IPS-20b (cell line): Measurements from ENCODE around the gene CALD1.

ENCODE experiments used
- H3K27ac ChIP-seq: one replicate; pipeline ENCODE4 v1.5.1; 2013; ENCODE audit warnings: low read length
- H3K27me3 ChIP-seq: 2 replicates; pipeline ENCODE4 v1.6.1; 2013; ENCODE audit warnings: mild to moderate bottlenecking, low read length, inconsistent platforms; ENCODE audit not compliant: insufficient read depth
- H3K36me3 ChIP-seq: 2 replicates; pipeline ENCODE4 v1.6.1; 2013; ENCODE audit warnings: low read depth, mild to moderate bottlenecking, inconsistent platforms, low read length, moderate library complexity; ENCODE audit not compliant: insufficient read depth
- H3K4me1 ChIP-seq: 2 replicates; pipeline ENCODE4 v1.6.1; 2013; ENCODE audit warnings: mild to moderate bottlenecking, control low read depth, inconsistent platforms, low read length, moderate library complexity; ENCODE audit not compliant: insufficient read depth
- H3K4me3 ChIP-seq: 2 replicates; pipeline ENCODE4 v1.5.1; 2013; ENCODE audit warnings: mild to moderate bottlenecking, low read length, inconsistent platforms
- H3K9ac ChIP-seq: 2 replicates; pipeline ENCODE4 v1.6.1; 2013; ENCODE audit warnings: low read depth, mild to moderate bottlenecking, inconsistent platforms, low read length, moderate library complexity
- H3K9me3 ChIP-seq: 2 replicates; pipeline ENCODE4 v1.6.1; 2013; ENCODE audit warnings: mild to moderate bottlenecking, low read depth, low read length, inconsistent platforms; ENCODE audit not compliant: insufficient read depth

The CALD1 gene

DNA sequence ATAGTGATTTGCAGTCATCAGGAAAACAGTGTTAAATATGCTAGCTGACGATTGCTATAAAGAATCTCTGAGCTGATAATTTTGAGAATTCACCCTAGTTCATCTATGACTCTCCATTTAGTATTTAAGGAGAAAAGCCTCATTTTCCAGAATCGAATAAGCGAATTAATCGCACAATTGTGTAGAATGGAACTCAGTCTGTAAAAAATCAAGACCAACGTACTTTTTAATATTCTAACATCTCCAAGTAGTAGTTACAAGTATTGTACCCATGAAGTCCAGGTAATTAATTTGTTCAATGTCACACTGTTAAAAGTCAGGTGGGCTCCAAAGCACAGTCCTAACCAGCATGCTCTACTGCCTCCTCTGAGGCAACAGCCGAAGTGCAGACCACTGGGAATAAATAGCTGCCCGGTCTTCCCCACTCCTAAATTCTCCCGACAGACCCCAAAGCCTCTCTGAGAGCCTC is 206.5 kb downstream of the CALD1 start:
- Histone ChIP-seq H3K36me3 (peaks cover 12% of the 10 kb centered on the region), H3K4me3 (peak overlapping the region; percentile 86), H3K27ac (no peak overlapping the region), H3K9me3 (no peaks in the 10 kb centered on the region), H3K4me1 (no peaks in the 10 kb centered on the region), H3K27me3 (no peaks in the 10 kb centered on the region), H3K9ac (peak overlapping the region; percentile 85; the same call in 1 of the 2 replicates)

- H3K4me3 ChIP-seq = peak within 1 kb of the TSS; percentile 86
- peaks cover 12% of the 10 kb centered on the region for H3K36me3 ChIP-seq
- no peaks in the 10 kb centered on the region for H3K9me3 ChIP-seq
- 0 out of 2 replicates have a peak, but pooled peaks cover 3% of the 10 kb centered on the region for H3K4me1 ChIP-seq
- H3K9ac ChIP-seq = peak within 1 kb of the TSS; percentile 85
- peak within 1 kb of the TSS; percentile 68 for H3K27ac ChIP-seq
- no peaks in the 10 kb centered on the region for H3K27me3 ChIP-seq
Observed at GRCh38 chr7:134986363-134987251, 207.2 kb downstream of the CALD1 start, which contains the start of gene AGBL3. TSS of gene AGBL3 (plus strand) at chr7:134986508. CDS start at chr7:134987934, 1,426 bp downstream.

GRCh38 chr7:134988161-134988560 is 208.7 kb downstream of the CALD1 start:
- Histone ChIP-seq H3K9ac (no peak overlapping the region), H3K9me3 (no peaks in the 10 kb centered on the region), H3K4me3 (0 out of 2 replicates have a peak overlapping the region, but pooled peaks have one; percentile 86), H3K36me3 (peaks cover 17% of the 10 kb centered on the region), H3K4me1 (0 out of 2 replicates have a peak, but pooled peaks cover 3% of the 10 kb centered on the region), H3K27me3 (no peaks in the 10 kb centered on the region), H3K27ac (no peak overlapping the region)

DNA sequence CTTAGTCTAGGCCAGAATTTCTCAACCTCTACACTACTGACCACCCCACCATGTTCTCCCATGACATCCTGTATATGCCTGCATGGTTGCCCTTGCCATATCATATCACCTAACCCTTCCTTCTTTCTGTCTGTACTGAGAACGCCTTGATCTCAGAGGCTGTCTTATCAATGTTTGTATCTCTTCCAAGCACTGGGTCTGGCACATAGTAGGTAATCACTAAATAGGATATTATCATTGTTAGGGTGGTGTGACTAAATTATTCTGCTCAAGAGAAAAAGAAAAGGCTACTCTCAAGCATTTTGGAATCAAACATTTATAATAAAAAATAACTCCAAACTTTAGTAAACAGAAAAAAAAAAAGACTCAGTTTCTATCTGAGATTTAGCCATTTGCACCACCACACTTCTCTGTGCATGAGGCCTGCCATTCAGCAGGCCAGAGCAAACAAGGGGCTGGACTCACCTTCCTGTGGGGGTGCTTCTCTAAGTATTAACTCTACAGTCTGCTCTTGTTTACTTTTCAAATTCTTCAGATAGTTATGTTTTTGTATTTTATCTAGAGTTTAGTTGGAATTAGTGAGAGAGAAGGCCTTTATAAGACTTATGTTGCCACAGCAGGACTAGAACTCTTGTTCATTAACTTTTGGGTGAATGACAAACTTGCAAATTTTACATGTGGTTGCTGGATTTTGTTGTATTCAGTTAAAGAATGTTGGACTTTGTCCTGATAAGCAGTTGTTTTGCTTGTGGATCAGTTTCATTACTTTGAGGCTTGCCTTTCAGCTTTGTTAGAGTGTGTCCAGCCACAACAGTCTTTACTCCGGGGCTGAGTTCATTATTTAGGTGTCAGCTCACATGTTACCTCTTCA is 212.3 kb downstream of the CALD1 start:
- 0 out of 2 replicates have a peak, but pooled peaks cover 3% of the 10 kb centered on the region for H3K4me1 ChIP-seq

DNA sequence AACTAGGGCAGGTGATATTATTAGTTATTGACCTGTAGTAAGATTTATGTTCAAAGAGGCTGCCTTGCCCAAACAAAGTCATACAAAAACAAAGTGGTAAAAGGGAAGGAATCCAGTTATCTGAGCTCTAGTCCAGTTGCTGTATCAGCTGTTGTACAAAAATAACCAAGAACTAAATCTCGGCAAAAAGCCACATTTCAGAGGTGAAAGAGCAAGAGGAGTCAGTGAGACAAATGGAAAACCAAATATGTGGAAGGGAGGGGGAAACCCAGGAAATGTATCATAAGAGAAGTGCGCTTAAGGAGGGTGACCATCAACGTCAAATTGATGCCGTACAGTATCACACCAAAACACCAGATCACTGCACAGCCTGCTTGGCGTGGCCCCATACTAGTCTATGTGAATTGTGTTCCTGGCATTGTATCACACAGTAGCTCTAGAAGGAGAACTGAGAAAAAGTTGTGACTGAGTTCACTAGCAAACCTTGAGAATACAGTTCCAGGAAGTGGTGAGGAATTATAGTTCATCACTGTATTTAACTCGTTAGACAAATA is 213.3 kb downstream of the CALD1 start:
- Histone ChIP-seq H3K27me3 (no peaks in the 10 kb centered on the region), H3K9ac (no peak overlapping the region), H3K9me3 (no peaks in the 10 kb centered on the region), H3K4me1 (0 out of 2 replicates have a peak, but pooled peaks cover 3% of the 10 kb centered on the region), H3K27ac (no peak overlapping the region), H3K36me3 (peaks cover 48% of the 10 kb centered on the region), H3K4me3 (no peak overlapping the region)

More for the DNA sequence above, 212.3 kb downstream of the CALD1 start:
- no peak overlapping the region for H3K27ac ChIP-seq
- H3K9ac ChIP-seq = no peak overlapping the region
- H3K9me3 ChIP-seq = no peaks in the 10 kb centered on the region
- H3K36me3 ChIP-seq = peaks cover 45% of the 10 kb centered on the region
- H3K4me3 ChIP-seq = no peak overlapping the region
- H3K27me3 ChIP-seq = no peaks in the 10 kb centered on the region

DNA sequence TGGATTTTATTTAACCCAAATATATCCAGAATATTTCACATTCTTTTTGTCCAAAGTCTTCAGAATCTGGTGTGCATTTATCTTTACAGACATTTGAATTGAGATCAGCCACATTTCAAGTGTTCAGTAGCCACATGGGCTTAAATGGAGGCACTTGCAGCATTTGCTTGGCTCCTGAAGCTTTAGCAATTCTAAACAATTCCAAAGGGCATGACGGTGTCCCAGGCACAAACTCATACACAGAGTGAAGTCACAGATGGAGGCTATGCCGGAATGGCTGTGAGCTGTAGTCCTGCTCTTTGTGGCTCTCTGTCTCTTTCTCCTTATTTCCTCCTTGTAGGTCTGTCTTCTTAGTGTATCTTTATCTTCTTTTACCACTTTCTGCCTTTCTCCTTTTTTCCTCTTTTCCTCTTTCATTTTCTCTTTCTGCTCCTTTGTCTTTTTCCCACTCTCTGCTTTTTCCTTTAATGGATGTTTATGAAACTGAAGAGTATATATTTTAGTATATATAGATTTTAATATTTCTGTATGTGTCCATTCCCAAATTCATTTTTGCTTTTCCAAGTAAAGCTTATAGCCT is 214.5 kb downstream of the CALD1 start:
- H3K9ac ChIP-seq = no peak overlapping the region
- no peak overlapping the region for H3K4me3 ChIP-seq
- H3K9me3 ChIP-seq = no peaks in the 10 kb centered on the region
- peaks cover 48% of the 10 kb centered on the region for H3K36me3 ChIP-seq
- H3K4me1 ChIP-seq = 0 out of 2 replicates have a peak, but pooled peaks cover 3% of the 10 kb centered on the region
- H3K27me3 ChIP-seq = no peaks in the 10 kb centered on the region
- no peak overlapping the region for H3K27ac ChIP-seq

DNA sequence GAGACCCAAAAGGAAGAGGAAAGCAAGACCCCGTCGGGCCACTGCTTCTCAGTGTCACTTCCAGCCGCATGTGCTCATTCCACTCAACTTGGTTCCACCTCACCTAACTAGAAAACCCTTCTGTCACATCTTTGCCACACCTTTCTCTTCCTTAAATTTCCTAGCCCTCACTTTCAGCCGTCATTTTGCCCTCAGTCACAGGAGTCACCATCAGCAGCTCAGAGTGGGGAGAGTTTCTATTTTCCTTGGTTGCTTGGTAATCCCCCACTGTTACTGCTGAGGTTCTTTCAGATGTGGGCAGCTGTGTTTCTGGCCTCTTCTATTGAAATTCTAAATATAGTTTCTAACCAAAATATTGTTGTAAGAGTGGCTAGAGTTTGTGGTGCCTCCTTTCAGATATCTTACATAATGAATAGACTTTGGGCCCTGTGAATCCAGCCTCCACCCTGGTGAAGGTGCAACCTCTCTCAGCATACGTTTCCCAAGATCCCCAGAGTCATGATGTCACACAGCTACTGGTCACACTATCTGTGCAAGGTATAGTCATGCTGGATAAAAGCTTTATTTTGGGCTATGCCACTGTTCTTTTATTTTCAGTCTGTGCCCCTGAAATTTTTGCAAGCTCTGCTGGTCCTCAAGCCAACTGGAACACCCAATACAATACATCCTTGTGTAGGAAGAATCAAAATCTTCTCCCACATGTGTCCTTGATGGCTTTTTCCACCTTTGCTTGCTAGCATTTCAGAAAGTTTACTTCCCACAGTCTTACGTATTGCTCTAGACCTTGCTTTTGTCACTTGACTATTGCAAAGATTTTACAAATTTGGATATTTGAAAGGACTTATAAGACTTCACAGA is 216.0 kb downstream of the CALD1 start:
- no peaks in the 10 kb centered on the region for H3K27me3 ChIP-seq
- H3K9me3 ChIP-seq = no peaks in the 10 kb centered on the region
- no peak overlapping the region for H3K9ac ChIP-seq
- no peak overlapping the region for H3K4me3 ChIP-seq
- 0 out of 2 replicates have a peak, but pooled peaks cover 3% of the 10 kb centered on the region for H3K4me1 ChIP-seq
- H3K36me3 ChIP-seq = peaks cover 37% of the 10 kb centered on the region
- no peak overlapping the region for H3K27ac ChIP-seq

- Histone ChIP-seq H3K36me3 (peaks cover 36% of the 10 kb centered on the region), H3K27me3 (no peaks in the 10 kb centered on the region), H3K27ac (no peak overlapping the region), H3K4me3 (no peak overlapping the region), H3K9me3 (no peaks in the 10 kb centered on the region), H3K9ac (no peak overlapping the region), H3K4me1 (0 out of 2 replicates have a peak, but pooled peaks cover 3% of the 10 kb centered on the region)
Observed at GRCh38 chr7:134996097-134996550, 216.7 kb downstream of the CALD1 start.

DNA sequence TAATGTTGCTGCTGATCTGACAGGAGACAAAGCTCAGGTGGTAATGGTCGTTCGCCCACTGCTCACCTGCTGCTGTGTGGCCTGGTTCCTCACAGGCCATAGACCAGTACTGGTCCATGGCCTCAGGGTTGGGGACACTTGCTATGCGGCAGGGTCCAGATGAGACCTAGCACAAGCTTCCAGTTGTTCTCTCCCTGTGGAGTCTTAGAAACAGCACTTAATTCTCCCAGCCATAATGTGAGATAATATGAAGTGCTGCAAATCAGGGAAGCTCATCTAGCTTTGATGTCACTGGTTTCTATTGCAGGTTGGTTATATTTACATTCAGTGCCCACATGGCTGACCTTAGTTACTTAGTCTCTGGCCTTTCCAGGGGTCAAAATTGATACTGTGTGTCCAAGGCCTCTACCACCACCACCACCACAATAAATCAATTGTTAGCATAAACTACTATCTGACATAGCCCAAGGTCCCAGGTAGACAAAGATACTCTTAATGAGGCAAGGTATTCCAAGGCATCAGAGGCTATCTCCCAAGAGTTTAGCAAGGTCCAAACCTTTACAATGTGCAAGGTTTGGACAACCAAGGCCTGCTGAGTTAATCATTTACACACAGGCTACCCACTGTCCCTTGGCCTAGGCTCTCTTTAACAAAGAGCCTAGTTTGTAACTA is 217.9 kb downstream of the CALD1 start:
- Histone ChIP-seq H3K4me1 (no peaks in the 10 kb centered on the region), H3K36me3 (peaks cover 36% of the 10 kb centered on the region), H3K9me3 (no peaks in the 10 kb centered on the region), H3K27ac (no peak overlapping the region), H3K9ac (no peak overlapping the region), H3K27me3 (no peaks in the 10 kb centered on the region), H3K4me3 (no peak overlapping the region)

- H3K4me1 ChIP-seq = no peaks in the 10 kb centered on the region
- no peak overlapping the region for H3K9ac ChIP-seq
- no peak overlapping the region for H3K27ac ChIP-seq
- no peaks in the 10 kb centered on the region for H3K27me3 ChIP-seq
- H3K36me3 ChIP-seq = peaks cover 24% of the 10 kb centered on the region
- H3K4me3 ChIP-seq = no peak overlapping the region
- H3K9me3 ChIP-seq = no peaks in the 10 kb centered on the region
Observed at GRCh38 chr7:134999136-134999535, 219.7 kb downstream of the CALD1 start.
